ENCODE measurements around the gene TMED4.

- no peak for TF ChIP-seq POLR2A (IDR thresholded peaks at IDR 0.05)
- TF ChIP-seq, protein P1, sequence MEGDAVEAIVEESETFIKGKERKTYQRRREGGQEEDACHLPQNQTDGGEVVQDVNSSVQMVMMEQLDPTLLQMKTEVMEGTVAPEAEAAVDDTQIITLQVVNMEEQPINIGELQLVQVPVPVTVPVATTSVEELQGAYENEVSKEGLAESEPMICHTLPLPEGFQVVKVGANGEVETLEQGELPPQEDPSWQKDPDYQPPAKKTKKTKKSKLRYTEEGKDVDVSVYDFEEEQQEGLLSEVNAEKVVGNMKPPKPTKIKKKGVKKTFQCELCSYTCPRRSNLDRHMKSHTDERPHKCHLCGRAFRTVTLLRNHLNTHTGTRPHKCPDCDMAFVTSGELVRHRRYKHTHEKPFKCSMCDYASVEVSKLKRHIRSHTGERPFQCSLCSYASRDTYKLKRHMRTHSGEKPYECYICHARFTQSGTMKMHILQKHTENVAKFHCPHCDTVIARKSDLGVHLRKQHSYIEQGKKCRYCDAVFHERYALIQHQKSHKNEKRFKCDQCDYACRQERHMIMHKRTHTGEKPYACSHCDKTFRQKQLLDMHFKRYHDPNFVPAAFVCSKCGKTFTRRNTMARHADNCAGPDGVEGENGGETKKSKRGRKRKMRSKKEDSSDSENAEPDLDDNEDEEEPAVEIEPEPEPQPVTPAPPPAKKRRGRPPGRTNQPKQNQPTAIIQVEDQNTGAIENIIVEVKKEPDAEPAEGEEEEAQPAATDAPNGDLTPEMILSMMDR (IDR thresholded peaks at IDR 0.05) = no peak
- no peak for TF ChIP-seq EP300 (IDR thresholded peaks at IDR 0.05; ENCODE audit: low read depth)
- no peak for TF ChIP-seq POLR2AphosphoS5 (IDR thresholded peaks at IDR 0.05)
These were observed 27.8 kb upstream of the TMED4 start for GRCh38 chr7:44609829-44610228.

All from transverse colon (tissue), 4 donors.